K562 (cell line): Measurements from ENCODE around the gene COL4A6.

ENCODE experiments used
- ARNT ChIP-seq, 2 experiments: fragments of 450-650 bp; IDR thresholded peaks; 2 replicates each; pipeline ENCODE4 v1.6.1; 2016; ENCODE audit warnings: mild to moderate bottlenecking in 1 of 2
- BRD4 ChIP-seq: fragments of 200-600 bp; sonication (generic); IDR thresholded peaks from 2 replicates; pipeline ENCODE4 v1.6.1; 2017; ENCODE audit warnings: inconsistent platforms
- CTCF ChIP-seq, 3 experiments: IDR thresholded peaks in 2 of 3; conservative IDR thresholded peaks in 1 of 3; 2 replicates each; pipeline ENCODE4 v1.5.1; 2011 to 2012; ENCODE audit warnings: low read length in 3 of 3, mild to moderate bottlenecking in 3 of 3, control low read depth in 2 of 3, improper control_type of control experiment in 1 of 3, inconsistent platforms in 1 of 3, low read depth in 1 of 3, mixed read lengths in 1 of 3, moderate library complexity in 1 of 3; ENCODE audit not compliant: insufficient read depth in 2 of 3
- GABPA ChIP-seq: fragments of 200-800 bp; sonication (Bioruptor generic); conservative IDR thresholded peaks from 2 replicates; pipeline ENCODE4 v1.6.1; 2016; ENCODE audit warnings: low read depth, missing genetic modification characterization, missing compliant biosample characterization
- JUN ChIP-seq, 2 experiments: sonication (generic) in 1 of 2; formaldehyde crosslinking in 1 of 2; IDR thresholded peaks; 2 replicates each; pipeline versions ENCODE4 v1.6.1 to v1.8.0; 2012 to 2022; ENCODE audit warnings: borderline replicate concordance in 2 of 2, mild to moderate bottlenecking in 2 of 2, improper control_type of control experiment in 1 of 2, low read depth in 1 of 2, low read length in 1 of 2, missing genetic modification reagents in 1 of 2
- RBM15 ChIP-seq: fragments of 200-400 bp; formaldehyde crosslinking; IDR thresholded peaks from 2 replicates; pipeline ENCODE4 v1.6.1; 2018; ENCODE audit warnings: mild to moderate bottlenecking, low read length, moderate library complexity; ENCODE audit not compliant: insufficient read depth
- SRF ChIP-seq, 2 experiments: fragments of 250-450, 450-650 bp in 1 of 2; sonication (Bioruptor Pico) in 1 of 2; sonication (generic) in 1 of 2; formaldehyde crosslinking; IDR thresholded peaks; 2 replicates each; pipeline versions ENCODE4 v1.5.0 to v1.5.1; 2020 to 2022; ENCODE audit warnings: mild to moderate bottlenecking in 1 of 2, missing genetic modification reagents in 1 of 2
- ZNF583 ChIP-seq: fragments of 250-450 bp; sonication (Bioruptor Pico); IDR thresholded peaks from 2 replicates; pipeline ENCODE4 v1.4.0; 2020

GRCh38 chrX:108312957-108313356, 125.3 kb downstream of the COL4A6 start:
- no peak for TF ChIP-seq ARNT (IDR thresholded peaks at IDR 0.05)
- TF ChIP-seq ZNF583 (CRISPR knock-in tag): no peak
- no peak for TF ChIP-seq BRD4
- TF ChIP-seq CTCF (IDR thresholded peaks at IDR 0.05 in 2 of 3, conservative IDR thresholded peaks at IDR 0.05 in 1 of 3; ENCODE audit: insufficient read depth in 2 of 3, low read depth in 1 of 3, low read length in 3 of 3): no peak
- TF ChIP-seq GABPA (tag): no peak
- TF ChIP-seq JUN (IDR thresholded peaks at IDR 0.05; ENCODE audit: borderline replicate concordance, low read depth, low read length): no peak
- no peak for TF ChIP-seq JUN (CRISPR knock-in tag; IDR thresholded peaks at IDR 0.05; ENCODE audit: borderline replicate concordance)
- TF ChIP-seq SRF (CRISPR knock-in tag; IDR thresholded peaks at IDR 0.05): no peak
- TF ChIP-seq RBM15: no peak
